ENCODE results near the gene NFIA.

NFIA gene

DNA sequence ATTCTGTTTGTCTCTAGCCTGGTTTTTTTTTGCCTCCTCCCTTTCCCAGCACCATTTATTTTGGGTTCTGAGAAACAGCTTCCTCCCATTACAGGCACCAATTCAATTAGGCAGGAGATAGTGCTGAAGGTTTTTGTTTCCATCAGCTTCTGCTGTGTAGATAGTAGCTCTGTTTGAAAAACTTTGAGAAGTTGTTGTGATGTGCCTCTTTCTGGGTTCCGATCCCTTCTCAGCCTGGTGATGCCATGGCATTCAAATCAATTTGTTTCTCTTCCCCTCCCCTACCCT, 109.0 kb downstream of the NFIA start:
- Mint-ChIP-seq H3K36me3 (ENCODE audit: insufficient read depth) (no peaks in the 10 kb centered on the region), H3K27ac (no peak overlapping the region), H3K9me3 (no peaks in the 10 kb centered on the region), H3K4me1 (ENCODE audit: low read depth in 2 of 2) (no peaks in the 10 kb centered on the region), H3K27me3 (no peaks in the 10 kb centered on the region), H3K4me3 (no peak overlapping the region)
- ATAC-seq (replicated peaks) (no peak), DNase-seq (no peak)

DNA sequence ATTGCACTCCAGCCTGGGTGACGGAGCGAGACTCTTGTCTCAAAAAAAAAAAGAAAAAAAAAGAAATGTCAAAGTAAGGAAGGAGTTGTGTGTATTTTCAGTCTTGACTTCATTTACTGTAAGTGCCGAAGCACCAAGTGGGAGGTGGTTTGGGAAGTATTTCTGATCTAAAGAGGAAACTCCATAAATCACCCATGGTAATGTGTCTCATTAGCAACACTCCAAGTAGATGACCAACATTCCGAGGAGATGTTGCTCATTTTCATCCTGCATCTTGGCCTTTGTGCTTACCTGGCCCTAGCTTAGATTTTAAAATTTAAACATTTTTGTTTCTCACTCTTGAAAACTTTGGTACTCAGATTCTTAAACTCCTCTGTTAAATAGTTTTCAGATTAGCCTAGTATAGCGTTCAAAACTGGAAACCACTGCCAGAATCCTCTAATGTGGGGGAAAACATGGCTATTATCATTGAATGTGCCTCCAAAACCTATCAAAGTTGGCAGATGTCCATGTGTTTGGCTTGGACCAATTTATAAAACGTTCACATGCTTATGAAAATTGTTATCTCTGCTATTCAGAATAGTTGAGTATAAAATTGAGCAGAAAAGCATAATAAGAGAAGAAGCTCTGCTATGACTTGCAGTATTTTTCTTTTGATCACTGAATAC, 110.4 kb downstream of the NFIA start:
- Mint-ChIP-seq H3K27ac (no peak overlapping the region), H3K9me3 (no peaks in the 10 kb centered on the region), H3K4me3 (no peak overlapping the region), H3K36me3 (ENCODE audit: insufficient read depth) (no peaks in the 10 kb centered on the region), H3K4me1 (ENCODE audit: low read depth in 2 of 2) (no peaks in the 10 kb centered on the region), H3K27me3 (no peaks in the 10 kb centered on the region)
- DNase-seq (no peak), ATAC-seq (replicated peaks) (no peak)

DNA sequence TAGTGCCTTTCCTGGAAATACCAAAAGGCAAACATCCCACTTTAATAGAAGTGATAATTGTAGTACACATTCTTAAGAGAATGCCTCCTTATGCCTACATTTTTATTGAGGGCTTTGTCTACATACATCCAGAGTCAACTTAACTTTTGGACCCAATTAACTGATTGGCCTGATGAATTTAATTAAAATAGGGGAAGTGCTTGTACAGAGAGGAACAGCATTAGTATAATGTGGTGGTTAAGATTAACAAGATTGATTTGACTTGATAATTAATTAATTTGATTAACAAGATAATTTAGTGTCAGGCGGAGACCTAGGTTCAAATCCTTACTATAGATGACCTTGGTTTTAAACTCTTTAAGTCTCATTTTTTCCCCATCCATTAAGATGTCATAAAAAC, 111.4 kb downstream of the NFIA start:
- Mint-ChIP-seq H3K27me3 (no peaks in the 10 kb centered on the region), H3K9me3 (no peaks in the 10 kb centered on the region), H3K27ac (no peak overlapping the region), H3K4me3 (no peak overlapping the region), H3K4me1 (ENCODE audit: low read depth in 2 of 2) (no peaks in the 10 kb centered on the region), H3K36me3 (ENCODE audit: insufficient read depth) (no peaks in the 10 kb centered on the region)
- no peak for ATAC-seq (replicated peaks)
- no peak for DNase-seq

DNA sequence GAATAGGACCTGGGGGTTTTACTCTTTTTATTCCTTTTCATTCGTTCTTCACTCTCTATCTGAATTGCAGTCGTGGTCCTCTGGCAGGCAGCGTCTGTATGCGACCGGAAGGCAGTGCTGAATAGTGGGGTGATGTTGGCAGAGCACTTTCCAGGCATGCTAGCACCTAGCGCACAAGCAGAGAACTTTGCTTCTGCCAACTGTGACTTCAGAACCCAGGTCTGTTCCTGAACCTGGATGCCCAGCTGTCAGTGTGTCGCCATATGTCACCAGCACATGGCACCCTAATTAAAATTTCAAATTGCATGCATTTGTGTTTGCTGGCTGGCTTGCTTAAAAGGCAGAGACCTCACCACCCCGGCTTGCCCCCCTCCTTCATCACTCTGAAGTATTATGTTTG, 116.2 kb downstream of the NFIA start:
- no peaks in the 10 kb centered on the region for H3K27me3 Mint-ChIP-seq
- no peak for DNase-seq
- no peaks in the 10 kb centered on the region for H3K36me3 Mint-ChIP-seq (ENCODE audit: insufficient read depth)
- H3K4me3 Mint-ChIP-seq, result no peak overlapping the region
- H3K27ac Mint-ChIP-seq, result no peak overlapping the region
- no peak for ATAC-seq (replicated peaks)
- H3K9me3 Mint-ChIP-seq, result no peaks in the 10 kb centered on the region
- no peaks in the 10 kb centered on the region for H3K4me1 Mint-ChIP-seq (ENCODE audit: low read depth in 2 of 2)

- Mint-ChIP-seq H3K27ac (no peak overlapping the region), H3K27me3 (no peaks in the 10 kb centered on the region), H3K36me3 (ENCODE audit: insufficient read depth) (no peaks in the 10 kb centered on the region), H3K4me1 (ENCODE audit: low read depth in 2 of 2) (no peaks in the 10 kb centered on the region), H3K9me3 (no peaks in the 10 kb centered on the region), H3K4me3 (no peak overlapping the region)
- ATAC-seq (replicated peaks), result no peak
- DNase-seq, result no peak
Measured at GRCh38 chr1:61201035-61201434, 118.7 kb downstream of the NFIA start.

DNA sequence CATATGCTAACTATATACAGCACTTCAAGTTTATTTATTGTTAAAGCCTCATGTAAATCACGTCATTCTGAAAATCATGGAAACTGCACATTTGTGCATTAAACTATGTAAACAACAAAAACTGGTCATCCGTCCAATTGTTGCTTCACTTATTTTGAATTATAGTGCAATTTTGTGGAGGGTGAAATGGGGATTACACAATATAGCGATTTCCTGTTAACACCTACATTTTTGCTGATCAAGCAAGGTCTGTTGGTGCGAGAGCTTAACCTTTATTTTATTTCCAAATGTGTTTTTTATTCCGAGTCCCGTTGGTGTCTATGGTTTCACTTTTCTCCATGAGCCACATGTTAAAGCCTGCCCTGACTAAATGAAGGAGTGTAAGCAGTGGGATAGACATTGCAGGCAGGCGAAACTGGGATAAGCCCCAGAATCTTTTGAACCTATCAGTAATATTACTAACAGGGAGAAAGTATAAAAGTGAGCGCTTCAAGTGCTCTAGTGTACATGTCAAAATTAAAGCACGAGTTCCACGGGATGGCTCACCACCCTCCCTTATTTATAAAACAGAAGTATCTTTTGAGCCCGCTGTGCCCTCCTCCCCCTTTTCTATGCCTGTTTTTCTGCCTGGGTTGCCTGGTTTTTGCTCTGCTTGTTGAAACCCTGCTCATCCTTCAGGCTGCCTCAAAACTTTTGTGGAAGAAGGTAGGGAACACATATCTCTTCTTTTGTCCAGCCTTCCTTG, 120.7 kb downstream of the NFIA start:
- Mint-ChIP-seq H3K27me3 (no peaks in the 10 kb centered on the region), H3K27ac (no peak overlapping the region), H3K9me3 (no peaks in the 10 kb centered on the region), H3K36me3 (ENCODE audit: insufficient read depth) (no peaks in the 10 kb centered on the region), H3K4me3 (no peak overlapping the region), H3K4me1 (ENCODE audit: low read depth in 2 of 2) (no peaks in the 10 kb centered on the region)
- DNase-seq (no peak), ATAC-seq (replicated peaks) (no peak)

DNA sequence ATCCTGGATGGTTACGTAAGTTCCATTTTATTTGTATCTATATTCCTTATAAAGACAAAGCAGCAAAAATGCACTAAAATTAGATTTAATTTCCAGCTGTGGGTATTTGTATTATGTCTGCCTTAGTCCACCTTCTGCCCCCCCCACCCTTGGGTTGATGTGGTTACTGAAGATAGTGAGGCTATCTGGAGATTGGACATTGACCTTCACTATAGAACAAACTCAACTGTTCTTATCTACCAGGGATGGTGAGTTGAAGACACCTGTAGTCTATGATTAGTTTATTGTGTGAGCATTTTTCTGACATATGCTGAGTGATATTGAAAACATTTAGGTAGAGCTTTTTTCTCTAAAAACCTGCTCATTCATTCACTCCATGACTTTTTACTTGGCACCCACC, 122.2 kb downstream of the NFIA start:
- Mint-ChIP-seq H3K4me3 (no peak overlapping the region), H3K9me3 (no peaks in the 10 kb centered on the region), H3K36me3 (ENCODE audit: insufficient read depth) (no peaks in the 10 kb centered on the region), H3K27ac (no peak overlapping the region), H3K4me1 (ENCODE audit: low read depth in 2 of 2) (no peaks in the 10 kb centered on the region), H3K27me3 (no peaks in the 10 kb centered on the region)
- DNase-seq (no peak), ATAC-seq (replicated peaks) (no peak)

DNA sequence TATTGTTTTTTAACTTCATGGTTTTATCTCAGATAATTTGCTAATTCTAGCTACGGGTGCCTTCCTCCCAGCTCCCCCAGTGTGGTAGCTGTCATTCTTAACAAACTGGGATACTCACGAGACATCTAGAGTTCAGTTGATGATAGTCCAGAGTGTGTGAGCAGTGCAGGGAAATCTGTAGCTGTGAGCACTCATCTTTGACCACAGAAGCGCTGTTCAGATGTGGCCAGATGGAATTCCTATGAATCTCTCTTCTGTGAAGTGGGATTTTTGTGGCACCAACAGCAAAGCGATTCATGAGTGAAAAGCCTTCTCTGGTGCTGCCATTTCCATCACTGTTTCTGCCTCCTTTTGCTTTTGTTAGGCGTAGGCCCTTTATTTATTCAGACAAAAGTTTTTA, 125.1 kb downstream of the NFIA start:
- DNase-seq (no peak), ATAC-seq (replicated peaks) (no peak)
- H3K36me3 Mint-ChIP-seq (ENCODE audit: insufficient read depth), result no peaks in the 10 kb centered on the region
- no peak overlapping the region for H3K27ac Mint-ChIP-seq
- H3K9me3 Mint-ChIP-seq, result no peaks in the 10 kb centered on the region
- H3K27me3 Mint-ChIP-seq, result no peaks in the 10 kb centered on the region
- no peaks in the 10 kb centered on the region for H3K4me1 Mint-ChIP-seq (ENCODE audit: low read depth in 2 of 2)
- H3K4me3 Mint-ChIP-seq, result no peak overlapping the region

GRCh38 chr1:61208172-61208571, 125.8 kb downstream of the NFIA start:
- Mint-ChIP-seq H3K4me3 (no peak overlapping the region), H3K9me3 (no peaks in the 10 kb centered on the region)
- no peak for DNase-seq

GRCh38 chr1:61208831-61209230, 126.5 kb downstream of the NFIA start:
- peaks cover 5 to 9% of the 10 kb centered on the region in 2 donors for H3K4me1 Mint-ChIP-seq (ENCODE audit: low read depth in 2 of 2)
- ATAC-seq (replicated peaks) (no peak), DNase-seq (no peak)
- H3K9me3 Mint-ChIP-seq, result no peaks in the 10 kb centered on the region
- no peak overlapping the region for H3K27ac Mint-ChIP-seq
- no peaks in the 10 kb centered on the region for H3K27me3 Mint-ChIP-seq
- no peak overlapping the region for H3K4me3 Mint-ChIP-seq
- H3K36me3 Mint-ChIP-seq (ENCODE audit: insufficient read depth), result no peaks in the 10 kb centered on the region

More at GRCh38 chr1:61208172-61208571, 125.8 kb downstream of the NFIA start:
- Mint-ChIP-seq H3K4me1 (ENCODE audit: low read depth in 2 of 2) (peaks cover 5 to 7% of the 10 kb centered on the region in 2 donors), H3K27me3 (no peaks in the 10 kb centered on the region), H3K27ac (no peak overlapping the region), H3K36me3 (ENCODE audit: insufficient read depth) (no peaks in the 10 kb centered on the region)
- ATAC-seq (replicated peaks), result no peak

GRCh38 chr1:61210435-61211154, 128.2 kb downstream of the NFIA start:
- no peaks in the 10 kb centered on the region for H3K9me3 Mint-ChIP-seq
- no peak overlapping the region for H3K4me3 Mint-ChIP-seq
- H3K4me1 Mint-ChIP-seq (ENCODE audit: low read depth in 2 of 2), result peaks cover 5 to 9% of the 10 kb centered on the region in 2 donors

GRCh38 chr1:61213245-61214011, 131.1 kb downstream of the NFIA start:
- Mint-ChIP-seq H3K36me3 (ENCODE audit: insufficient read depth) (no peaks in the 10 kb centered on the region), H3K27me3 (no peaks in the 10 kb centered on the region), H3K4me3 (no peak overlapping the region), H3K9me3 (no peaks in the 10 kb centered on the region), H3K4me1 (ENCODE audit: low read depth in 2 of 2) (peaks cover 5 to 9% of the 10 kb centered on the region in 2 donors), H3K27ac (no peak overlapping the region)
- no peak for ATAC-seq (replicated peaks)
- no peak for DNase-seq

More at GRCh38 chr1:61210435-61211154, 128.2 kb downstream of the NFIA start:
- H3K27me3 Mint-ChIP-seq, result no peaks in the 10 kb centered on the region
- ATAC-seq (replicated peaks) (no peak), DNase-seq (no peak)
- H3K36me3 Mint-ChIP-seq (ENCODE audit: insufficient read depth), result no peaks in the 10 kb centered on the region
- H3K27ac Mint-ChIP-seq, result no peak overlapping the region

GRCh38 chr1:61215119-61215518, 132.8 kb downstream of the NFIA start:
- H3K27me3 Mint-ChIP-seq, result no peaks in the 10 kb centered on the region
- no peaks in the 10 kb centered on the region for H3K9me3 Mint-ChIP-seq
- H3K27ac Mint-ChIP-seq, result no peak overlapping the region
- H3K36me3 Mint-ChIP-seq (ENCODE audit: insufficient read depth), result no peaks in the 10 kb centered on the region
- no peak for ATAC-seq (replicated peaks)
- DNase-seq, result no peak
- peaks cover 5 to 9% of the 10 kb centered on the region in 2 donors for H3K4me1 Mint-ChIP-seq (ENCODE audit: low read depth in 2 of 2)
- H3K4me3 Mint-ChIP-seq, result no peak overlapping the region
